Measurements from ENCODE around the gene C4BPA.

DNA sequence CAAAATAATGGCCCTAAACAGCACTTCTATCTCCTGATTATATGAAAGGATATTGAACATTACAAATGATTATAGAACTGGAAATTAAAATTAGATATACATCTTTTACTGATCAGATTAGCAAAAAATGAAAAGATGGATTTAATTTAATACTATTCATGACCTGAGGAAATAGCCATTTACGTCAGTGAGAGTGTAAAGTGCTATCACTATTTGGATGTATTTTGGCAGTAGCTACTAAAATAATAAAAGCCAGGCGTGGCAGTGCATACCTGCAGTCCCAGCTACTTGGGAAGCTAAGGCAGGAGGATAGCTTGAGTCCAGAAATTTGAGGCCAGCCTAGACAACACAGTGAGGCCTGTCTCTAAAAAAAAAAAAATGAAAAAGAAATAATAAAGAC is 10.1 kb upstream of the C4BPA start:
- no peak for TF ChIP-seq EZH2 (IDR thresholded peaks at IDR 0.05; ENCODE audit: insufficient read depth, low read length)
- TF ChIP-seq, protein P1, sequence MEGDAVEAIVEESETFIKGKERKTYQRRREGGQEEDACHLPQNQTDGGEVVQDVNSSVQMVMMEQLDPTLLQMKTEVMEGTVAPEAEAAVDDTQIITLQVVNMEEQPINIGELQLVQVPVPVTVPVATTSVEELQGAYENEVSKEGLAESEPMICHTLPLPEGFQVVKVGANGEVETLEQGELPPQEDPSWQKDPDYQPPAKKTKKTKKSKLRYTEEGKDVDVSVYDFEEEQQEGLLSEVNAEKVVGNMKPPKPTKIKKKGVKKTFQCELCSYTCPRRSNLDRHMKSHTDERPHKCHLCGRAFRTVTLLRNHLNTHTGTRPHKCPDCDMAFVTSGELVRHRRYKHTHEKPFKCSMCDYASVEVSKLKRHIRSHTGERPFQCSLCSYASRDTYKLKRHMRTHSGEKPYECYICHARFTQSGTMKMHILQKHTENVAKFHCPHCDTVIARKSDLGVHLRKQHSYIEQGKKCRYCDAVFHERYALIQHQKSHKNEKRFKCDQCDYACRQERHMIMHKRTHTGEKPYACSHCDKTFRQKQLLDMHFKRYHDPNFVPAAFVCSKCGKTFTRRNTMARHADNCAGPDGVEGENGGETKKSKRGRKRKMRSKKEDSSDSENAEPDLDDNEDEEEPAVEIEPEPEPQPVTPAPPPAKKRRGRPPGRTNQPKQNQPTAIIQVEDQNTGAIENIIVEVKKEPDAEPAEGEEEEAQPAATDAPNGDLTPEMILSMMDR (IDR thresholded peaks at IDR 0.05; ENCODE audit: insufficient read depth, low read depth, low read length), result no peak

Data from astrocyte (in vitro differentiated cells and primary cell).